Esophagus muscularis mucosa (tissue), 3 donors: ENCODE data around the gene ZFP90.

Experiments used
- CTCF ChIP-seq, 3 experiments: fragments of 200-600 bp in 2 of 3; fragments of 450-650 bp in 1 of 3; sonication (generic) in 2 of 3; IDR thresholded peaks; one replicate each; pipeline ENCODE4 v1.5.1; 2017 to 2019; ENCODE audit warnings: antibody characterized with exemption in 3 of 3, mild to moderate bottlenecking in 2 of 3, moderate library complexity in 1 of 3
- POLR2A ChIP-seq: fragments of 450-650 bp; IDR thresholded peaks from one replicate; pipeline ENCODE4 v1.6.1; 2017; ENCODE audit warnings: antibody characterized with exemption, moderate library complexity, mild to moderate bottlenecking, low read depth
- POLR2AphosphoS5 ChIP-seq, 2 donors: sonication (generic); formaldehyde crosslinking; IDR thresholded peaks; one replicate each; pipeline ENCODE4 v1.6.1; 2017; ENCODE audit warnings: antibody characterized with exemption in 2 of 2

- TF ChIP-seq CTCF (IDR thresholded peaks at IDR 0.05) = no peak
- TF ChIP-seq POLR2AphosphoS5 (IDR thresholded peaks at IDR 0.05) = no peak
- TF ChIP-seq POLR2A = no peak
Observed at GRCh38 chr16:68553186-68553585, 14.1 kb downstream of the ZFP90 start.
